H1 (cell line): ENCODE data around the gene ACTL8. TPM values are rescaled to one million over a fixed set of nuclear protein-coding genes. Genes with fewer than 3 reads are reported as not detected.

Experiments used
- CHD2 ChIP-seq: IDR thresholded peaks from 2 replicates; pipeline ENCODE4 v1.6.1; 2012; ENCODE audit warnings: low read length, improper control_type of control experiment
- polyA plus RNA-seq, 7 experiments: library from polyadenylated mRNA; depleted of rRNA in 3 of 7; stranded (reverse) in 5 of 7; unstranded in 2 of 7; fragments of >200 nt in 5 of 7; fragments of 200-250 nt in 2 of 7; gene quantifications; 1 replicate in 5 of 7; 2 replicates in 1 of 7; 4 replicates in 1 of 7; pipeline versions ENCODE4 v1.2.1 to v1.2.3, GENCODE V29; 2011 to 2013; ENCODE audit warnings: missing spikeins in 2 of 7, mixed read lengths in 2 of 7
- total RNA-seq: library from RNA; stranded (reverse); fragmentation: NEBNext Ultra II Directional; extraction: Animal tissue kit (Norgen Biotek cat#: 25700); gene quantifications from 2 replicates; pipeline ENCODE4 v1.2.1, GENCODE V29; 2021

ACTL8 gene
- total and polyA plus RNA-seq, 2 of the 8 experiments (the other 6 are each of a cell fraction or from before 2014, with no cell fraction given), result 0.33 to 0.47 TPM

DNA sequence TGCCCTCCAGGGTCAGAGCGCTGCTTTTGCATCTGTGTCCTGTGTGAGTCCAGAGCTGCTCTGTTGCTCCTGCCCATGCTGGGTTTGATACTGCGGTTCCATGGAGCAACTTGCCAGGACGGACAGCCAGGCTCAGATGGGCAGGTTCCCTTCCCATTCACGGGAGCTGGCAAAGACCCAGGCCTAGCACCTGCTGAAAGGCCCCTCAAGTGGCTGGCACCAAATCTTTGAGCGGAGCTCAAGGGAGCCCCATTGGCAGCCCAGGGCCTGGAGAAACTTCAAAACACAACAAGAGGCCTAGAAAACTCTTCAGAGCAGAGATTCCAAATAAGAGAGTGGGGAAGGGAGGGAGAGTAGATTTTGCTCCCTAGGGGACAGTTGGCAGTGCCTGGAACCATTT is 97.2 kb downstream of the ACTL8 start (continued):
- no peak for TF ChIP-seq CHD2
